Activated gamma-delta T cell (primary cell): Measurements from ENCODE around the gene TANGO6.
"Not testable (repeated sequence)": the region's sequence is repeated elsewhere in the genome, so short reads cannot be mapped to it uniquely, and the experiment has no call there.

Experiments used
- DNase-seq: peaks from one replicate; lab custom pipeline; 2025; lab: John Stamatoyannopoulos, UW

Gene TANGO6

GRCh38 chr16:68969338-68969737 lies 126.0 kb downstream of the TANGO6 start:
- DNase-seq: no peak

GRCh38 chr16:68972013-68972412 lies 128.7 kb downstream of the TANGO6 start:
- DNase-seq: no peak

- DNase-seq: no peak
Observed at GRCh38 chr16:68972720-68973119, 129.4 kb downstream of the TANGO6 start.

GRCh38 chr16:68973611-68974120 lies 130.3 kb downstream of the TANGO6 start:
- no peak for DNase-seq

GRCh38 chr16:68978303-68978954 lies 135.1 kb downstream of the TANGO6 start:
- DNase-seq: no peak

GRCh38 chr16:68980695-68981315 lies 137.5 kb downstream of the TANGO6 start:
- DNase-seq: no peak

- no peak for DNase-seq
Observed at GRCh38 chr16:68981971-68982370, 138.6 kb downstream of the TANGO6 start.

- DNase-seq: no peak
Observed at GRCh38 chr16:68984467-68984866, 141.1 kb downstream of the TANGO6 start.

- DNase-seq: no peak
Observed at GRCh38 chr16:68985268-68985667, 141.9 kb downstream of the TANGO6 start.

- DNase-seq: no peak
Observed at GRCh38 chr16:68985855-68986254, 142.5 kb downstream of the TANGO6 start.

GRCh38 chr16:68987734-68988457 lies 144.6 kb downstream of the TANGO6 start:
- no peak for DNase-seq

GRCh38 chr16:68990172-68990845 lies 147.0 kb downstream of the TANGO6 start:
- not testable (repeated sequence) for DNase-seq

GRCh38 chr16:68991075-68991474 lies 147.7 kb downstream of the TANGO6 start:
- DNase-seq: no peak

- no peak for DNase-seq
Observed at GRCh38 chr16:68992521-68992920, 149.2 kb downstream of the TANGO6 start.

GRCh38 chr16:68993456-68993855 lies 150.1 kb downstream of the TANGO6 start:
- DNase-seq: no peak

- no peak for DNase-seq
Observed at GRCh38 chr16:68993885-68994284, 150.6 kb downstream of the TANGO6 start.

- no peak for DNase-seq
Observed at GRCh38 chr16:68994324-68994723, 151.0 kb downstream of the TANGO6 start.

GRCh38 chr16:68995011-68995504 lies 151.7 kb downstream of the TANGO6 start:
- DNase-seq: no peak

GRCh38 chr16:68997564-68997963 lies 154.2 kb downstream of the TANGO6 start:
- no peak for DNase-seq

GRCh38 chr16:68999114-68999513 lies 155.8 kb downstream of the TANGO6 start:
- DNase-seq: no peak

- no peak for DNase-seq
Observed at GRCh38 chr16:69003500-69003899, 160.2 kb downstream of the TANGO6 start.
